ENCODE measurements around the gene TM4SF1. TPM values are rescaled to one million over a fixed set of nuclear protein-coding genes. Genes with fewer than 3 reads are reported as not detected.

Gene TM4SF1
- total RNA-seq, 1 donor from 2014 or later = not detected

GRCh38 chr3:149356630-149357029, 20.8 kb downstream of the TM4SF1 start:
- H3K36me3 Mint-ChIP-seq = no peaks in the 10 kb centered on the region
- Histone ChIP-seq H3K27ac (no peak overlapping the region), H4K20me1 (ENCODE audit: low read depth) (no peaks in the 10 kb centered on the region), H3K4me1 (no peaks in the 10 kb centered on the region), H3K4me3 (no peak overlapping the region), H3K79me2 (ENCODE audit: low read depth) (no peaks in the 10 kb centered on the region), H3K27me3 (no peaks in the 10 kb centered on the region), H3F3A (ENCODE audit: low read depth) (no peaks in the 10 kb centered on the region), H2AFZ (replicated peaks) (no peak overlapping the region), H3K36me3 (no peaks in the 10 kb centered on the region), H3K4me2 (no peak overlapping the region), H3K9me3 (ENCODE audit: low read depth) (no peaks in the 10 kb centered on the region), H3K9ac (no peak overlapping the region)
- no peak for DNase-seq (ENCODE audit: low spot score)
- no peak overlapping the region for H3K4me3 Mint-ChIP-seq
- no peak overlapping the region for H3K27ac Mint-ChIP-seq
- H3K4me1 Mint-ChIP-seq = no peaks in the 10 kb centered on the region
- TF ChIP-seq CTCF (IDR thresholded peaks at IDR 0.05) = no peak
- no peak for TF ChIP-seq EZH2phosphoT487 (IDR thresholded peaks at IDR 0.05)
- no peak for TF ChIP-seq EZH2 (IDR thresholded peaks at IDR 0.05)
- no peaks in the 10 kb centered on the region for H3K9me3 Mint-ChIP-seq
- peaks cover 2% of the 10 kb centered on the region for H3K27me3 Mint-ChIP-seq (ENCODE audit: insufficient read depth, low read depth)

DNA sequence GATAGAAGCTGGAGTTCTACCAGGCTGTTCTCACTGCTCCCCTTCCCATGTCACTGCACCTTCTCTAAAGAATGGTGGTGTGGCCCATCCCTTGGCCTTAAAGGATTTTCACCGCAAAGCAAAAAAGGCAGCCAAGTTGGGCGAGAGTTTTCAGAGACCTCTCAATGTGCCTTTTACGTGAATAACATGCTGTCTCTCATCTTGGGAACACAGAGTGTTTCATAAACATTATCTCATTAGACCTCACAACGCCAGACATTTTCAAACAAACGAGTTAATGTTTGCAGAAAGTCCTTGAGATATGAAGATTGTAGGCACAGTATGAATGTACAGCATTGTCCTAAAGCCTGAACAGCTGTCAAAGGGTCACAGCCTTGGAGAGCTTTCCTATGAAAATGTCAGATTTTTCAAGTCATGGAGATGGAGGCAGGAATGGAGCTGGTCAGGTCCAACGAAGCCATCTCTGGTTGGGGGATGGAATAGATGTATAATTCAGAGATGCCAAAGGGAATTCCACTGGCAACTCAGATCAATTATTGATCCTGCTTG, 21.3 kb downstream of the TM4SF1 start:
- H3K4me1 Mint-ChIP-seq = no peaks in the 10 kb centered on the region
- no peak overlapping the region for H2AFZ ChIP-seq (replicated peaks)
- peaks cover 2% of the 10 kb centered on the region for H3K27me3 Mint-ChIP-seq (ENCODE audit: insufficient read depth, low read depth)
- H3K4me3 ChIP-seq = no peak overlapping the region
- TF ChIP-seq CTCF (IDR thresholded peaks at IDR 0.05) (no peak), EZH2 (IDR thresholded peaks at IDR 0.05) (no peak), EZH2phosphoT487 (IDR thresholded peaks at IDR 0.05) (no peak)
- H3K27me3 ChIP-seq = no peaks in the 10 kb centered on the region
- H3K4me3 Mint-ChIP-seq = no peak overlapping the region
- H3K27ac ChIP-seq = no peak overlapping the region
- no peaks in the 10 kb centered on the region for H3F3A ChIP-seq (ENCODE audit: low read depth)
- H3K27ac Mint-ChIP-seq = no peak overlapping the region
- no peaks in the 10 kb centered on the region for H3K4me1 ChIP-seq
- no peaks in the 10 kb centered on the region for H3K79me2 ChIP-seq (ENCODE audit: low read depth)
- H3K4me2 ChIP-seq = no peak overlapping the region
- no peak overlapping the region for H3K9ac ChIP-seq
- H4K20me1 ChIP-seq (ENCODE audit: low read depth) = no peaks in the 10 kb centered on the region
- no peaks in the 10 kb centered on the region for H3K36me3 Mint-ChIP-seq
- no peaks in the 10 kb centered on the region for H3K36me3 ChIP-seq
- no peaks in the 10 kb centered on the region for H3K9me3 ChIP-seq (ENCODE audit: low read depth)
- H3K9me3 Mint-ChIP-seq = no peaks in the 10 kb centered on the region
- DNase-seq (ENCODE audit: low spot score) = no peak

DNA sequence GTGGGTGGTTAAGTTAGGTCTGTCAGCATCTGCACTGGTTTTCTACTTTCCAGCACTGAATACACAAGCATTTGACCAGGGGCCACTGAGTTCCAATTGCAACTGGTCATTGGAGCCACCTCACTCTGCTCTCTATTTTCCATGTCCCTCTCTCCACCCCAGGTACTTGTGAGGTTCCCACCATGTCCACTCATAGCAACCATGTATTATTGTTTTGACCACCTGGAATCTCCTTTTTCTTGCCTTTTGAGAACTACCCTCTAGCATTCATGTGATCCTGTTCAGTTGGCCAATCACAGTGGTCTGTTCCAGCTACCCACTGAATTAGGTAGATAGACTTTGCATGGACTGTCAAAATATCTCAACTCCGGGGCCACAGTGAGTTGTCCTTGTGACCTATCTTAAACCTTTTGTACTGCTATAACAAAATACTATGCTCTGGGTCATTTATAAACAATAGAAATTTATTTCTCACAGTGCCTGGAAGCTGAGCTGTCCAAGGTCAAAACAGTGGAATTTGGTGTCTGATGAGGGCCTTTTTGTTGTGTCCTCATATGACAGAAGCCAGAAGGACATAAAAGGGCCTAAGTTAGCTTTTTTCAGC, 23.8 kb downstream of the TM4SF1 start:
- no peaks in the 10 kb centered on the region for H3K9me3 Mint-ChIP-seq
- no peak overlapping the region for H3K4me3 Mint-ChIP-seq
- H3K4me1 ChIP-seq = no peaks in the 10 kb centered on the region
- H3K27me3 ChIP-seq = no peaks in the 10 kb centered on the region
- no peaks in the 10 kb centered on the region for H3K36me3 Mint-ChIP-seq
- H3K27me3 Mint-ChIP-seq (ENCODE audit: insufficient read depth, low read depth) = peaks cover 2% of the 10 kb centered on the region
- H3K9me3 ChIP-seq (ENCODE audit: low read depth) = no peaks in the 10 kb centered on the region
- no peak overlapping the region for H3K4me2 ChIP-seq
- H3K4me3 ChIP-seq = no peak overlapping the region
- no peaks in the 10 kb centered on the region for H3K36me3 ChIP-seq
- H3F3A ChIP-seq (ENCODE audit: low read depth) = no peaks in the 10 kb centered on the region
- no peak for TF ChIP-seq CTCF (IDR thresholded peaks at IDR 0.05)
- no peak for DNase-seq (ENCODE audit: low spot score)
- no peaks in the 10 kb centered on the region for H3K4me1 Mint-ChIP-seq
- H3K27ac Mint-ChIP-seq = no peak overlapping the region
- H3K9ac ChIP-seq = no peak overlapping the region
- no peak overlapping the region for H2AFZ ChIP-seq (replicated peaks)
- H3K79me2 ChIP-seq (ENCODE audit: low read depth) = no peaks in the 10 kb centered on the region
- no peaks in the 10 kb centered on the region for H4K20me1 ChIP-seq (ENCODE audit: low read depth)
- H3K27ac ChIP-seq = no peak overlapping the region
